Caco-2 (cell line): ENCODE results near the gene ELOVL7. TPM values are rescaled to one million over a fixed set of nuclear protein-coding genes. Genes with fewer than 3 reads are reported as not detected.
"Not testable (repeated sequence)": the region's sequence is repeated elsewhere in the genome, so short reads cannot be mapped to it uniquely, and the experiment has no call there.

Experiments
- BruUV-seq: library from RNA; stranded (reverse); fragments of 400-500 nt; replicated peaks from 2 replicates; lab custom pipeline; 2021; lab: Mats Ljungman, UMichigan
- CTCF ChIA-PET: fragments of 300-600 bp; sonication (Branson Sonifier 250); formaldehyde crosslinking; loops from one replicate; lab custom pipeline; 2022; ENCODE audit warnings: antibody characterized with exemption; lab: Charles Lee
- POLR2A ChIA-PET: fragments of 300-600 bp; sonication (Branson Sonifier 250); formaldehyde crosslinking; loops from one replicate; lab custom pipeline; 2022; ENCODE audit warnings: antibody characterized with exemption; lab: Charles Lee
- DNase-seq, 2 experiments: peaks; one replicate each; pipeline versions ENCODE4 v3.0.0 to v3.0.0-alpha.2; 2020 to 2022
- H3K27me3 ChIP-seq: replicated peaks from 2 replicates; pipeline ENCODE4 v1.6.0; 2011; ENCODE audit warnings: low read length; ENCODE audit not compliant: control insufficient read depth, insufficient read depth
- H3K36me3 ChIP-seq: 2 replicates; pipeline ENCODE4 v1.5.1; 2011; ENCODE audit warnings: low read length; ENCODE audit not compliant: control insufficient read depth, insufficient read depth
- H3K4me1 ChIP-seq: fragments of 250-450 bp; sonication (Bioruptor Pico); 2 replicates; pipeline ENCODE4 v1.5.1; 2020; ENCODE audit warnings: mild to moderate bottlenecking
- H3K4me3 ChIP-seq: 2 replicates; pipeline ENCODE4 v1.5.1; 2011; ENCODE audit warnings: low read depth, mild to moderate bottlenecking, control low read depth, low read length
- H3K9me3 ChIP-seq: fragments of 250-450 bp; sonication (Bioruptor Pico); 2 replicates; pipeline ENCODE4 v1.5.1; 2020; ENCODE audit warnings: mild to moderate bottlenecking, moderate library complexity
- H3K27ac Mint-ChIP-seq: one replicate; pipeline ENCODE4 v1.8.0; 2022; ENCODE audit warnings: mixed read lengths; ENCODE audit not compliant: unreplicated experiment
- H3K27me3 Mint-ChIP-seq: one replicate; pipeline ENCODE4 v1.8.0; 2022; ENCODE audit warnings: mixed read lengths; ENCODE audit not compliant: insufficient read depth, unreplicated experiment
- H3K36me3 Mint-ChIP-seq: one replicate; pipeline ENCODE4 v1.8.0; 2022; ENCODE audit warnings: mild to moderate bottlenecking, mixed read lengths; ENCODE audit not compliant: insufficient read depth, unreplicated experiment
- H3K4me1 Mint-ChIP-seq: one replicate; pipeline ENCODE4 v1.8.0; 2022; ENCODE audit warnings: low read depth, mixed read lengths; ENCODE audit not compliant: unreplicated experiment
- H3K4me3 Mint-ChIP-seq: one replicate; pipeline ENCODE4 v1.8.0; 2022; ENCODE audit warnings: mild to moderate bottlenecking, moderate library complexity, mixed read lengths; ENCODE audit not compliant: unreplicated experiment
- H3K9me3 Mint-ChIP-seq: one replicate; pipeline ENCODE4 v1.8.0; 2022; ENCODE audit warnings: mixed read lengths; ENCODE audit not compliant: unreplicated experiment
- CTCF ChIP-seq, 2 experiments: fragments of 200-600 bp in 1 of 2; IDR thresholded peaks; 1 replicate in 1 of 2; 2 replicates in 1 of 2; pipeline versions ENCODE4 v1.5.1 to v1.8.0; 2011 to 2022; ENCODE audit warnings: antibody characterized with exemption in 1 of 2, control low read depth in 1 of 2, inconsistent platforms in 1 of 2, low read depth in 1 of 2, low read length in 1 of 2, mild to moderate bottlenecking in 1 of 2, moderate library complexity in 1 of 2; ENCODE audit not compliant: insufficient read depth in 1 of 2, severe bottlenecking in 1 of 2, unreplicated experiment in 1 of 2
- intact Hi-C: fragments of 100-400 bp; cut with micrococcal nuclease; formaldehyde crosslinking; loops from one replicate; pipeline ENCODE4 v1.10.0; 2022; ENCODE audit not compliant: unreplicated experiment
- total RNA-seq: library from RNA; stranded (reverse); gene quantifications from 2 replicates; pipeline ENCODE4 v1.2.3, GENCODE V29; 2022

Gene ELOVL7
- total RNA-seq, 1 experiment from 2014 or later, result 16.4 TPM

DNA sequence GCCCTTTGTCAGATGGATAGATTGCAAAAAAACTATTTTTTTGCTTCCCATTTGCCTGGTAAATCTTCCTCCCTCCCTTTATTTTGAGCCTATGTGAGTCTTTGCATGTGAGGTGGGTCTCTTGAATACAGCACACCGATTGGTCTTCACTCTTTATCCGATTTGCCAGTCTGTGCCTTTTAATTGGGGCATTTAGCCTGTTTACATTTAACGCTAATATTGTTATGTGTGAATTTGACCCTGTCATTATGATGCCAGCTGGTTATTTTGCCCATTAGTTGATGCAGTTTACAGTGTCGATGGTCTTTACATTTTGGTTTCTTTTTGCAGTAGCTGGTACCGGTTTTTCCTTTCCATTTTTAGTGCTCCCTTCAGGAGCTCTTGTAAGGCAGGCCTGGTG lies 131.1 kb downstream of the ELOVL7 start:
- H3K27me3 ChIP-seq, result no peaks in the 10 kb centered on the region
- Mint-ChIP-seq H3K4me1 (no peaks in the 10 kb centered on the region), H3K27me3 (no peaks in the 10 kb centered on the region), H3K27ac (no peak overlapping the region), H3K9me3 (peaks cover 15% of the 10 kb centered on the region), H3K36me3 (no peaks in the 10 kb centered on the region), H3K4me3 (no peak overlapping the region)
- no peaks in the 10 kb centered on the region for H3K4me1 ChIP-seq
- no peak for DNase-seq
- H3K9me3 ChIP-seq, result no peaks in the 10 kb centered on the region
- ChIA-PET POLR2A (no interaction called here), CTCF (no interaction called here)
- intact Hi-C loops, result no loop called here
- H3K4me3 ChIP-seq, result no peak overlapping the region
- TF ChIP-seq CTCF (IDR thresholded peaks at IDR 0.05; ENCODE audit: insufficient read depth in 1 of 2, low read depth in 1 of 2, low read length in 1 of 2, severe bottlenecking in 1 of 2, unreplicated experiment in 1 of 2), result no peak
- H3K36me3 ChIP-seq, result no peaks in the 10 kb centered on the region
- no TSS peak for BruUV-seq

GRCh38 chr5:60711892-60712291 lies 132.2 kb downstream of the ELOVL7 start:
- H3K4me1 Mint-ChIP-seq, H3K9me3 ChIP-seq, DNase-seq, H3K27me3 ChIP-seq, H3K27me3 Mint-ChIP-seq, H3K36me3 Mint-ChIP-seq, H3K27ac Mint-ChIP-seq, H3K4me3 ChIP-seq, H3K36me3 ChIP-seq, POLR2A ChIA-PET, intact Hi-C loops, H3K4me3 Mint-ChIP-seq, H3K4me1 ChIP-seq, BruUV-seq, CTCF ChIA-PET, H3K9me3 Mint-ChIP-seq: not testable (repeated sequence)

- Histone ChIP-seq H3K9me3 (no peaks in the 10 kb centered on the region), H3K4me3 (no peak overlapping the region), H3K4me1 (no peaks in the 10 kb centered on the region), H3K27me3 (no peaks in the 10 kb centered on the region), H3K36me3 (no peaks in the 10 kb centered on the region)
- intact Hi-C loops, result no loop called here
- H3K9me3 Mint-ChIP-seq, result peaks cover 7% of the 10 kb centered on the region
- POLR2A ChIA-PET, result interaction anchor here (0.5 to 1.3 kb wide), 2 partner anchors 11 kb away, joined by 3 to 4 read pairs; partner anchors contain the start of gene DEPDC1B
- H3K27ac Mint-ChIP-seq, result no peak overlapping the region
- H3K36me3 Mint-ChIP-seq, result no peaks in the 10 kb centered on the region
- no peak overlapping the region for H3K4me3 Mint-ChIP-seq
- BruUV-seq, result no TSS peak
- DNase-seq, result no peak
- H3K27me3 Mint-ChIP-seq, result no peaks in the 10 kb centered on the region
- CTCF ChIA-PET, result interaction anchor here (0.6 to 2.0 kb wide), 6 partner anchors 11 to 169 kb away, joined by 3 to 13 read pairs (median 4); partner anchors contain the start of gene DEPDC1B
- H3K4me1 Mint-ChIP-seq, result no peaks in the 10 kb centered on the region
- TF ChIP-seq CTCF (IDR thresholded peaks at IDR 0.05; ENCODE audit: insufficient read depth in 1 of 2, low read depth in 1 of 2, low read length in 1 of 2, severe bottlenecking in 1 of 2, unreplicated experiment in 1 of 2), result peak in 1 of 2 experiments; percentile 11
Observed at GRCh38 chr5:60710362-60710761, 133.7 kb downstream of the ELOVL7 start.

GRCh38 chr5:60705144-60705543 lies 138.9 kb downstream of the ELOVL7 start:
- CTCF ChIA-PET, result no interaction called here

More at GRCh38 chr5:60705144-60705543, 138.9 kb downstream of the ELOVL7 start:
- H3K9me3 ChIP-seq, result no peaks in the 10 kb centered on the region
- no peaks in the 10 kb centered on the region for H3K27me3 ChIP-seq
- Mint-ChIP-seq H3K27ac (no peak overlapping the region), H3K4me1 (no peaks in the 10 kb centered on the region), H3K9me3 (no peaks in the 10 kb centered on the region), H3K4me3 (no peak overlapping the region), H3K36me3 (peaks cover 7% of the 10 kb centered on the region), H3K27me3 (no peaks in the 10 kb centered on the region)
- no peaks in the 10 kb centered on the region for H3K36me3 ChIP-seq
- POLR2A ChIA-PET, result no interaction called here
- no peak for DNase-seq
- H3K4me3 ChIP-seq, result no peak overlapping the region
- H3K4me1 ChIP-seq, result peaks cover 13% of the 10 kb centered on the region
- no peak for TF ChIP-seq CTCF (IDR thresholded peaks at IDR 0.05; ENCODE audit: insufficient read depth in 1 of 2, low read depth in 1 of 2, low read length in 1 of 2, severe bottlenecking in 1 of 2, unreplicated experiment in 1 of 2)
- intact Hi-C loops, result no loop called here
- no TSS peak for BruUV-seq
